Right lobe of liver (tissue), 6 donors: ENCODE measurements around the gene HELZ. TPM values are rescaled to one million over a fixed set of nuclear protein-coding genes. Genes with fewer than 3 reads are reported as not detected.

Source experiments
- ATAC-seq, 4 donors: fragments of 200-7000 bp; cut with Tn5 transposase; one replicate each; pipeline ENCODE4 v1.9.1; 2020; ENCODE audit warnings: mild to moderate bottlenecking in 4 of 4, moderate library complexity in 4 of 4
- DNase-seq, 3 donors: peaks; one replicate each; pipeline ENCODE4 v3.0.0-alpha.2; 2020
- H3K27ac ChIP-seq, 3 donors: fragments of 200-600 bp; one replicate each; pipeline ENCODE4 v1.8.0; 2022
- H3K27me3 ChIP-seq, 2 donors: fragments of 200-600 bp; one replicate each; pipeline ENCODE4 v1.8.0; 2022
- H3K36me3 ChIP-seq, 4 donors: fragments of 200-600 bp; sonication (generic) in 1 of 4; one replicate each; pipeline versions ENCODE4 v1.5.1 to v1.8.0; 2017 to 2022; ENCODE audit warnings: control low read depth in 1 of 4
- H3K4me1 ChIP-seq, 4 donors: fragments of 200-600 bp; sonication (generic) in 1 of 4; one replicate each; pipeline versions ENCODE4 v1.5.1 to v1.8.0; 2017 to 2022; ENCODE audit warnings: control low read depth in 1 of 4
- H3K4me3 ChIP-seq, 3 donors: fragments of 200-600 bp; one replicate each; pipeline ENCODE4 v1.8.0; 2022
- H3K9me3 ChIP-seq, 4 donors: fragments of 200-600 bp; sonication (generic) in 1 of 4; one replicate each; pipeline versions ENCODE4 v1.5.1 to v1.8.0; 2017 to 2022; ENCODE audit warnings: control low read depth in 1 of 4
- CTCF ChIP-seq, 4 donors: fragments of 200-600 bp in 3 of 4; fragments of 450-650 bp in 1 of 4; IDR thresholded peaks; one replicate each; pipeline versions ENCODE4 v1.5.1 to v1.8.0; 2016 to 2022; ENCODE audit warnings: antibody characterized with exemption in 4 of 4, mild to moderate bottlenecking in 2 of 4
- POLR2A ChIP-seq: fragments of 450-650 bp; IDR thresholded peaks from one replicate; pipeline ENCODE4 v1.6.1; 2017; ENCODE audit warnings: antibody characterized with exemption, mild to moderate bottlenecking
- WGBS: methylation state at CpG from one replicate; pipeline ENCODE4 v1.1.6; 2018; ENCODE audit warnings: low coverage, low lambda C conversion rate; ENCODE audit not compliant: insufficient coverage; ENCODE audit errors: missing lambda C conversion rate; 5-methylcytosine and 5-hydroxymethylcytosine counted together
- intact Hi-C, 2 donors: fragments of 100-400 bp; cut with DNase I; formaldehyde crosslinking; loops; one replicate each; pipeline versions ENCODE4 v1.11.2 to v1.14.1; 2022
- total RNA-seq, 6 experiments: library from RNA; depleted of rRNA in 2 of 6; stranded (reverse); fragments of >200 nt in 2 of 6; fragmentation: NEBNext Ultra II Directional in 3 of 6; extraction: Animal tissue kit (Norgen Biotek cat#: 25700) in 3 of 6; gene quantifications; one replicate each; pipeline versions ENCODE4 v1.1.0 to v1.2.4, GENCODE V29; 2016 to 2023
- donor health status: DM: no; HTN: yes; CAD: no.
- donor health status: DM: no; HTN: no; CAD: no.
- donor health status: DM: no; HTN: no; CAD: no.
- donor health status: DM: no; HTN: yes; CAD: no.
- donor health status: DM: no; HTN: yes; CAD: no.

Gene HELZ
- total RNA-seq, 6 experiments from 2014 or later, result 24.2 to 33.6 (median 30.9) TPM

- no peak for TF ChIP-seq CTCF (IDR thresholded peaks at IDR 0.05)
- ATAC-seq, result peak in 2 of 4 donors; percentile 37 to 52
- Histone ChIP-seq H3K36me3 (no peaks in the 10 kb centered on the region), H3K27ac (peak overlapping the region in 1 of 3 donors; percentile 92), H3K27me3 (no peaks in the 10 kb centered on the region), H3K4me3 (no peak overlapping the region), H3K9me3 (no peaks in the 10 kb centered on the region), H3K4me1 (peaks cover 0 to 59% (median 20%) of the 10 kb centered on the region in 4 donors)
- intact Hi-C loops, result no loop called here
- DNase-seq, result no peak
- 66% methylated on average over 3 of the region's 3 CpGs for WGBS
Observed at GRCh38 chr17:67072885-67073284, 172.1 kb downstream of the HELZ start.

GRCh38 chr17:67071595-67071994 is 173.4 kb downstream of the HELZ start:
- Histone ChIP-seq H3K4me3 (no peak overlapping the region), H3K36me3 (no peaks in the 10 kb centered on the region), H3K27me3 (no peaks in the 10 kb centered on the region), H3K9me3 (no peaks in the 10 kb centered on the region), H3K4me1 (peaks cover 0 to 46% (median 13%) of the 10 kb centered on the region in 4 donors), H3K27ac (no peak overlapping the region)
- intact Hi-C loops, result no loop called here
- ATAC-seq (no peak), DNase-seq (no peak)
- no peak for TF ChIP-seq POLR2A

- intact Hi-C loops, result no loop called here
- no peaks in the 10 kb centered on the region for H3K36me3 ChIP-seq
- peaks cover 0 to 33% (median 7%) of the 10 kb centered on the region in 4 donors for H3K4me1 ChIP-seq
- no peaks in the 10 kb centered on the region for H3K9me3 ChIP-seq
- no peak for TF ChIP-seq CTCF (IDR thresholded peaks at IDR 0.05)
- TF ChIP-seq POLR2A, result no peak
- ATAC-seq (no peak), DNase-seq (no peak)
- H3K27ac ChIP-seq, result no peak overlapping the region
- no peak overlapping the region for H3K4me3 ChIP-seq
- WGBS, result 96% methylated on average over 2 of the region's 5 CpGs
- no peaks in the 10 kb centered on the region for H3K27me3 ChIP-seq
Observed at GRCh38 chr17:67069603-67070136, 175.3 kb downstream of the HELZ start.

GRCh38 chr17:67068999-67069398 is 176.0 kb downstream of the HELZ start:
- Histone ChIP-seq H3K9me3 (no peaks in the 10 kb centered on the region), H3K4me3 (no peak overlapping the region), H3K27ac (no peak overlapping the region), H3K27me3 (no peaks in the 10 kb centered on the region), H3K36me3 (no peaks in the 10 kb centered on the region), H3K4me1 (peaks cover 0 to 27% (median 7%) of the 10 kb centered on the region in 4 donors)
- ATAC-seq, result no peak
- 58% methylated on average over 3 of the region's 3 CpGs for WGBS
- intact Hi-C loops, result no loop called here
- TF ChIP-seq CTCF (IDR thresholded peaks at IDR 0.05) (no peak), POLR2A (no peak)
- no peak for DNase-seq

- H3K27ac ChIP-seq, result no peak overlapping the region
- H3K36me3 ChIP-seq, result no peaks in the 10 kb centered on the region
- no peaks in the 10 kb centered on the region for H3K27me3 ChIP-seq
- 94% methylated on average over 8 of the region's 13 CpGs for WGBS
- DNase-seq (no peak), ATAC-seq (no peak)
- no peak overlapping the region for H3K4me3 ChIP-seq
- intact Hi-C loops, result no loop called here
- peaks cover 0 to 15% (median 4%) of the 10 kb centered on the region in 4 donors for H3K4me1 ChIP-seq
- TF ChIP-seq CTCF (IDR thresholded peaks at IDR 0.05) (no peak), POLR2A (no peak)
- no peaks in the 10 kb centered on the region for H3K9me3 ChIP-seq
Observed at GRCh38 chr17:67067571-67068482, 177.2 kb downstream of the HELZ start.
